NCI-H524 (cell line): Measurements from ENCODE around the gene SETD4.

Experiments
- DNase-seq, 2 experiments: peaks; one replicate each; lab custom pipeline; 2025; lab: John Stamatoyannopoulos, UW

SETD4 gene

DNA sequence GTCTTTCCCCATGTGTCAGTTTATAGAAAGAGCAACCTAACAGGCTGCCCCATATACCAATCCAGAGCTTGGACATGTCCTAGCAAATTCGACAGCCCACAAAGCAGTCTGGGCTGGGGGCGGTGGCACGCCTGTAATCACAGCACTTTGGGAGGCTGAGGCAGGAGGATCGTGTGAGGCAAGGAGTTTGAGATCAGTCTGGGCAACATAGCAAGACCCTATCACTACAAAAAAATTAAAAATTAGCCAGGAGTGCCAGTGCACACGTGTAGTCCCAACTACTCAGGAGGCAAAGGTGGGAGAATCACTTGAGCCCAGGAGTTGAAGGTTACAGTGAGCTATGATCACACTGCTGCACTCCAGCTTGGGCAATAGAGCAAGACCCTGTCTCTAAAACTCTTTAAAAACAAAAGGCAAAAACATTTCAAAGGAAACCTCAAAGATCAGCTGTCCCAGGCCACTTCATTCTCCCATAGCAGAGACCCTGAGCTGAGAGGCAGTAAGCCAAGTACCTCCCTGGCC lies 54.4 kb downstream of the SETD4 start:
- DNase-seq = no peak

DNA sequence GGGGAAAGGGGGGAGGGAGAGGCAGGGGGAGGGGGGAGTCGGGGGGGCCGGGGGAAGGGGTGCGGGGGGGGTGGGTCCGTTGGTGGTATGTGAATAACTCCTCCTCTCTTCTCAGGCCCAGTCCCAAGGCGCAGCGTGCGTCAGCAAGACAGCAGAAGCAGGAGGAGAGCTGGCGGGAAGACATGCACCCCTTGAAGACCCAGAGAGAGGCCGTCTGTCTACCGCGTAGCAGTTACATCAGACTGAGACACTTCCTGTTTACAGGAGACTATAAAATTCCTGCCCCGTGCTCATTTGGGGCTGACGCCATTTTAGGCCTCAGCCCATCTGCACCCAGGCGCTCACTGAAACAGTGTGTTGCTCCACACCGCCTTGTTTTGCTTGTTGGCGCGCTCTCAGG lies 55.3 kb downstream of the SETD4 start:
- no peak for DNase-seq

DNA sequence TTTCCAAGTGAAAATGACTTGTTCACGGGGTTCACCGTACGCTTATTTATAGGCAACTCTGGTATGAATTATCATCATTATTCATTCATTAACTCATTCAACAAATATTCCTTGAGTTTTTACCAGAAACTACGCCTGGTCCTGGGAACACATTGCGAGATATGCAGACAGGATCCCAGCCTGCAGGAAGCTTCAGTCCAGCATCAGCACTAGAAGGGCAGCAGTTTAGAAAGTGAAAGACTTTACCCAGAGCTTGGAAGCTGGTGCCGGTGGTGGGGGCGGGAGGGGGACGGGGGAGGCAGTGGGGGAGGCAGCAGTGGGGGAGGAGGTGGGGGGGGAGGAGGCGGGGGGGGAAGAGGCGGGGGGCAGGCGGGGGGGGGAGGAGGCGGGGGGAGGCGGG lies 55.9 kb downstream of the SETD4 start:
- no peak for DNase-seq

- no peak for DNase-seq
Observed at GRCh38 chr21:36003776-36004175, 56.5 kb downstream of the SETD4 start.

DNA sequence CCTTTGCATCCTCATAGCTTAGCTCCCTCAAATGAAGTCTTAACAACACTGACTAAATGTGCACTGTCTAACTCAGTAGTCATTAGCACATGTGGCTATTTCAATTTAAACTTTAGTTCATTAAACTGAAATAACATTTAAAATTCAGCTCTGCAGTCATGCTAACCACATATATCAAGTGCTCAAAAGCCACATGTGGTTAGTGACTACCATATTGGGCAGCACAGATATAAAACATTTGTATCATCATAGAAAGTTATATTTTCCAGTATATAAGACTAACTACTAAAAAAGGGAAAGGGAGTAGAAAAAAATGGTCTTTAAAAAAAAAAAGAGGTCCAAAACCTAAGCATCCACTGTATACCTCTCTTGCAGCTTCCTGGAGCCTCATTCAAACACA lies 64.1 kb downstream of the SETD4 start:
- no peak for DNase-seq

DNA sequence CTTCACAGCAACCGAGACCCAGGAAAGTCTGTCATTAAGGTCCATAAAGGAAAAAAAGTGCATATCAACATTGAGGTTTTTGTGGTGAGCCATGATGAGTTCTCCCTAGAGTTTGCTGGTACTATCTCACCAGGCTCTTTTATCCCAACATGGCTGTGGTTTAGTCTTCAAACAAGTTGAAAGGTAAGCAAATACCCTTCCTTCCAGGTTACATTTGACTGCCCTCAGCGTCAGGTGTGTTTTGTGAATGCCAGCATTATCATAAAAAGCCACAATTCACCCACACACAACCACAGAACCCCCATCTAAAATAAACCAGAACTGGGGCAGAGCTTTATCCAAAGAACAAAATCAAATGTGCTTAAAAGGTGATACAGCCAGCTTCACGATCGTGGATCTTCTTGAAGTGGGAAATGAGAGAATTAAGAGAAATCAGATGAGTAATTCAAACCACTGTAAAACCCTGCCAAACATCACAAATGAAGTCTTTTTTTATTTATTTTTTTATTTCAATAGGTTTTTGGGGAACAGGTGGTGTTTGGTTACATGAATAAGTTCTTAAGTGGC lies 64.7 kb downstream of the SETD4 start:
- no peak for DNase-seq

DNA sequence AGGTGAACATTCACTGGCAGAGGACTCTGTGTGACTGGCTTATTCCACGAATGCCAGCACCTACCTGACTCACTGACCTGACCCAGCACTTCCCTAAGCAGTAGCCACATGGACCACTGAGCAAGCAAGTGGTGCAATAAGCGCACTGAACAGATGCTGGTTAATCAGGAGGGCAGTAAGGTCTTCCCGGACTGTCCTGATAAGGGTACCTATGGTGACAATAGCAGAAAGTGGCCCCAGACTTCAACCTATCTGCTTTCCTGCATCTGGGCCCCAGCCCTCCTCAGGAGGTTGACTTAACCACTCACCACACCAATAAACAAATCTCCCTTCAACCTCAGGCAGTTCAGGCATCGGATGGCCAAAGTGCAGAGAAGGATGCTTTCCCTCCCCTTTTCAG lies 65.7 kb downstream of the SETD4 start:
- no peak for DNase-seq

DNA sequence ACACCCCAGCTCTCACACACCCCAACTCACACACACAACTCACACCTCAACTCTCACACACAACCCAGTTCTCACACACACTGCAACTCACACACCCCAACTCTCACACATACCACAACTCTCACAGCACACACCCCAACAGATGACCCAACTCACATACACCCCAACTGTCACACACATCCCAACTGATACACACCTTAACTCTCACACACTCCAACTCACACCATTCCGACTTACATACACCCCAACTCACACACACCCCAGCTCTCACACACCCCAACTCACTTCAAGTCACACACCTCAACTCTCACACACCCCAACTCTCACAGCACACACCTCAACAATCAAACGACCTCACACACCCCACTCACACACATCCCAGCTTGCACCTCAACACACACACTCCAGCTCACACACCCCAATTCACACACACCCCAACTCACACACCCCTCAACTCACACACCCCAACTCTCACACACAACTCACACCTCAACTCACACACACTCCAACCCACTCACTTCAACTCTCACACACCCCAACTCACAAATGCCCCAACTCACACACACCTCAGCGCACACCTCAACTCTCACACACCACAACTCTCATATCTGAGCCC lies 66.3 kb downstream of the SETD4 start:
- DNase-seq = no peak

- DNase-seq = no peak
Observed at GRCh38 chr21:35991131-35991530, 69.2 kb downstream of the SETD4 start.

GRCh38 chr21:35990609-35991008 lies 69.7 kb downstream of the SETD4 start:
- no peak for DNase-seq

- no peak for DNase-seq
Observed at GRCh38 chr21:35989138-35989735, 71.1 kb downstream of the SETD4 start.

- DNase-seq = no peak
Observed at GRCh38 chr21:35988416-35989137, 71.7 kb downstream of the SETD4 start.

GRCh38 chr21:35987475-35987874 lies 72.9 kb downstream of the SETD4 start:
- DNase-seq = no peak

DNA sequence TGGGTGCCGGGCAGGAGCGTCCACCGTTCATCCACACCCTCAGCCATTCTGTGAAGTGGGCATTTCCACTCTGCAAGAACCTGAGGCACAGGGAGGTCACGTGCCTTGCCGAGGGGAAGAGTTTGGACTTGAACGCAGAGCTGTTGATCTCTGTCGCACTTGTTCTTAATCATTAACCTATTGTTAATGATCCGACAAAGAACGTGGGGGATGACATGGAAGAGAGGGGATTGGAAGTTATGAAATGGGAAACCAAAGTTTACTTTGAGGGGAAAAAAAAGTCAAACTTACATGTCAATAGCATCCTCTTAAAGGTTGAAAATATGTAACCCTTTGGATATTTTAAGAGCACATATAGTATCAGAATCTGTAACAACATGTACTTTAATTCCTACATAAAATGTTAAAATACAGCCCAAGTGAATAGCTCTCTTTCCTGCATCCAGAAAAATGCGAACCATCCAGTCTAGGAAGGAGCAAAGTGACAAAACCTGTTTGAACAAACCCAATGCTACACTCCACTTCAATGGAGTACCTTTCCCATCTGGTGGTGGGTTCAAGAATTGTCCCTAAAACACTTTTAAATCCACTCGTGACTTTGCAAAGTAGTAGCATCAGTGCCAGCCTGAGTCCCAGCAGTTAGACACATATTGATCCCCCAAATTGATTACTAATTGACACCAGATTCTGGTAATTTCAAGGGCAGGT lies 75.5 kb downstream of the SETD4 start:
- peak in 1 of 2 experiments; percentile 6 for DNase-seq
